H1 (cell line): ENCODE data around the gene SAT2. TPM values are rescaled to one million over a fixed set of nuclear protein-coding genes. Genes with fewer than 3 reads are reported as not detected.

Experiments
- BRCA1 ChIP-seq: IDR thresholded peaks from 2 replicates; pipeline ENCODE4 v1.6.1; 2012; ENCODE audit warnings: low read depth, low read length, improper control_type of control experiment
- CREB1 ChIP-seq: IDR thresholded peaks from 2 replicates; pipeline ENCODE4 v1.6.1; 2012; ENCODE audit warnings: inconsistent platforms
- EGR1 ChIP-seq: IDR thresholded peaks from 2 replicates; pipeline ENCODE4 v1.6.1; 2011; ENCODE audit warnings: low read depth, low read length, borderline replicate concordance
- PHF8 ChIP-seq: fragments of 200-600 bp; sonication (generic); conservative IDR thresholded peaks from 2 replicates; pipeline ENCODE4 v1.7.1; 2012; ENCODE audit warnings: low read depth, mild to moderate bottlenecking, inconsistent platforms, low read length, moderate library complexity
- RFX5 ChIP-seq: IDR thresholded peaks from 2 replicates; pipeline ENCODE4 v1.6.1; 2011; ENCODE audit warnings: low read depth, low read length, improper control_type of control experiment, borderline replicate concordance
- SP2 ChIP-seq: IDR thresholded peaks from 2 replicates; pipeline ENCODE4 v1.6.1; 2012; ENCODE audit warnings: mild to moderate bottlenecking, low read length, inconsistent platforms
- SP4 ChIP-seq: IDR thresholded peaks from 2 replicates; pipeline ENCODE4 v1.6.1; 2012; ENCODE audit warnings: low read length, inconsistent platforms
- SUZ12 ChIP-seq: fragments of 200-600 bp; sonication (generic); IDR thresholded peaks from 2 replicates; pipeline ENCODE4 v1.6.1; 2012; ENCODE audit warnings: mild to moderate bottlenecking, inconsistent platforms, low read length, moderate library complexity, mixed read lengths
- polyA plus RNA-seq, 7 experiments: library from polyadenylated mRNA; depleted of rRNA in 3 of 7; stranded (reverse) in 5 of 7; unstranded in 2 of 7; fragments of >200 nt in 5 of 7; fragments of 200-250 nt in 2 of 7; gene quantifications; 1 replicate in 5 of 7; 2 replicates in 1 of 7; 4 replicates in 1 of 7; pipeline versions ENCODE4 v1.2.1 to v1.2.3, GENCODE V29; 2011 to 2013; ENCODE audit warnings: missing spikeins in 2 of 7, mixed read lengths in 2 of 7
- total RNA-seq: library from RNA; stranded (reverse); fragmentation: NEBNext Ultra II Directional; extraction: Animal tissue kit (Norgen Biotek cat#: 25700); gene quantifications from 2 replicates; pipeline ENCODE4 v1.2.1, GENCODE V29; 2021
- TF ChIP-seq, protein P1 (sequence below): IDR thresholded peaks from 2 replicates; pipeline ENCODE4 v1.6.1; 2011; ENCODE audit warnings: low read depth, mild to moderate bottlenecking, low read length; ENCODE audit not compliant: insufficient read depth

Gene SAT2
- total and polyA plus RNA-seq, 2 of the 8 experiments (the other 6 are each of a cell fraction or from before 2014, with no cell fraction given) = 36.4 to 72.3 TPM

- TF ChIP-seq, protein P1, sequence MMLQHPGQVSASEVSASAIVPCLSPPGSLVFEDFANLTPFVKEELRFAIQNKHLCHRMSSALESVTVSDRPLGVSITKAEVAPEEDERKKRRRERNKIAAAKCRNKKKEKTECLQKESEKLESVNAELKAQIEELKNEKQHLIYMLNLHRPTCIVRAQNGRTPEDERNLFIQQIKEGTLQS = no peak
- TF ChIP-seq RFX5 (no peak), PHF8 (no peak), SP2 (no peak), SUZ12 (no peak), SP4 (no peak), CREB1 (no peak), EGR1 (no peak), BRCA1 (no peak)
Observed at GRCh38 chr17:7652388-7653356, 25.1 kb upstream of the SAT2 start (continued).
